ENCODE measurements around the gene RPS10. TPM values are rescaled to one million over a fixed set of nuclear protein-coding genes. Genes with fewer than 3 reads are reported as not detected.
"Not testable (repeated sequence)": the region's sequence is repeated elsewhere in the genome, so short reads cannot be mapped to it uniquely, and the experiment has no call there.

RPS10 gene
- total RNA-seq, 1 experiment from 2014 or later = 3,132 TPM

DNA sequence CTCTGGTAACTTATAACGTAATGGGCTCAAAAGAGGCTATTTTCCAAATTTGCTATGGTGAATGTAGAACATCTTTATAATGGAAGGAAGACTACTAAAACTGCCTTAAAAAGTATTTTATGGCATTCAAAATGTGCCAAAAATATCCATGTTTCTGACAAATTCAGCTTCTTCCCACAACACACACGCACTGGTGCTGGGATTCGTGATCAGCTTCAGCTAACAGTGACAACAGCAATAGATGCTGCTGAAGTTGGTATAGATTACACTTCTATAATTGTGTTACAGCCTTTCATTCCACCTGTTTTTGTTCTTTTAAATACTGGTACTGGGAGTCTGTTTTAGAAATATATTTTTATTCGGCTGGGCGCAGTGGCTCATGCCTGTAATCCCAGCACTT lies 52.4 kb downstream of the RPS10 start:
- no peak for DNase-seq (ENCODE audit: low spot score)

DNA sequence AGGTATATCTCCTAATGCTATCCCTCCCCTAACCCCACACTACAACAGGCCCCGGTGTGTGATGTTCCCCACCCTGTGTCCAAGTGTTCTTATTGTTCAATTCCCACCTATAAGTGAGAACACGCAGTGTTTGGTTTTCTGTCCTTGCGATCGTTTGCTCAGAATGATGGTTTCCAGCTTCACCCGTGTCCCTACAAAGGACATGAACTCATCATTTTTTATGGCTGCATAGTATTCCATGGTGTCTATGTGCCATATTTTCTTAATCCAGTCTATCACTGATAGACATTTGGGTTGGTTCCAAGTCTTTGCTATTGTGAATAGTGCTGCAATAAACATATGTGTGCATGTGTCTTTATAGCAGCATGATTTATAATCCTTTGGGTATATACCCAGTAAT lies 54.0 kb downstream of the RPS10 start:
- not testable (repeated sequence) for DNase-seq (ENCODE audit: low spot score)

DNA sequence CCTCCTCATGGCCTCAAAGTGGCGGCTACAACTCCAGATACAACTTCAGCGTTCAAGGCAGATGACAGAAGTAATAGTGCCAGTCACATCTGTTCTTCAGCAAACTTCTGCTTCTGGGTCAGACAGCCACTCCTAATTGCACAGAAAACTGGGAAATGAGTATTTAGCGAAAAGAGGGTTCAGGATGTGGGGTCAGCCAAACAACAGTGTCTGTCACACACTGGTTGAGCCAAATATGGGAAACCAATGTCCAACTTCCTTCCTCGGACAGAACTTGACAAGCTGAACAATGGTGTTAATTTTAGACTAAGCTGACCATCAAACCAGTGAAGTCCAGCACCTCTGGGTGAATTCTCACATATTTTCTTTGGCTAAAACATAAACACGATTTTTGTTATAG lies 55.5 kb downstream of the RPS10 start:
- DNase-seq (ENCODE audit: low spot score) = no peak

GRCh38 chr6:34369385-34369784 lies 56.5 kb downstream of the RPS10 start:
- DNase-seq (ENCODE audit: low spot score) = no peak

Other genes with a start within 250 kb of the RPS10 start
- 1,158 and 1,171 TPM in 2 replicates for gene HMGA1, start 189.2 kb downstream of the RPS10 start, total RNA-seq (2014; rRNA removed; shearing (Covaris generic))
- 25.2 and 26.8 TPM in 2 replicates for gene SMIM29, start 177.1 kb downstream of the RPS10 start, total RNA-seq (2014; rRNA removed; shearing (Covaris generic))
- 20.0 and 20.7 TPM in 2 replicates for gene NUDT3, start 33.4 kb downstream of the RPS10 start, total RNA-seq (2014; rRNA removed; shearing (Covaris generic))
- gene PACSIN1, start 40.0 kb upstream of the RPS10 start, total RNA-seq (2014; rRNA removed; shearing (Covaris generic)) = 0.03 and 0.08 TPM in 2 replicates
- gene SPDEF, start 130.3 kb upstream of the RPS10 start, total RNA-seq (2014; rRNA removed; shearing (Covaris generic)) = 55.1 and 59.6 TPM in 2 replicates